Measurements from ENCODE around the gene PPP2R2D. TPM values are rescaled to one million over a fixed set of nuclear protein-coding genes. Genes with fewer than 3 reads are reported as not detected.

Gene PPP2R2D
- total RNA-seq, 1 experiment from 2014 or later = 35.1 TPM

DNA sequence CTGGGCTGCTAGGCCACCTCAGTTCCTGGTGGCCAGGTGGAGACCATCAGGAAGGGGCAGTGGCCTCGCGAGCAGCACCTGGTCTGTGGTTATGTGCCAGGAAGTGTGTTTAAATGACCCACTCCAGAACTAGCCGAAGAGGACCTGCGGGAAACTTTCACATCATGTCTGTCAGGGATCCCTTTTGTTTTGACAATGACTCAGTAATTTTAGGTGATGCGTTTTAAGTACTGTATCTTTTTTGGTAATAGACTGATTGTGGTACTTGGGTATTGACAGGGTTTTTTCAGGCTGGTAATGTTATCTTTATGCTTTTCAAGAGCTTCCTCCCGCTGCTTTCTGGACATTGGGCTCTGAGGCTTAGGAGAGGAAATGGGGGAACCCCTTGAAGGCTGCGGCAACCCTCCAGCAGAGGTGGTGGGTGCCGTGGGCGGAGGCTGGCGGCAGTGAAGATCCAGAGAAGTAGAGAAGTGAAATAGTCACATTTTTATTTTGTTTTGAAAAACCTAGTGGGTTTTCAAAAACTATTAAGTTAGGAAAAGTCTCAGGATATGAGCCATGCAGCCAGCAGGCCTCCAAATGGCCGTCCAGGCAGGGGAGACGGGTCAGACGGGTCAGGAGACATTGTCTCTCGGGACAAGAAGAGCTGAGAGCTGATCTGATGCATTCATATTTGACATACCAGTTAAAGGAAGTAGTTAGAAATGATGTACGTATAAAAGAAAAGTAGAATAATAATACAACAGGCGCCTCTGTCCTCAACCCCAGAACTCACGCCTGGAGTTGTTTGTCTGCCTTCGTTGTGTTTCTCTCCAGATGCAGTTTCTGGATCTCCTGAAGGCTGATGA lies 27.7 kb downstream of the PPP2R2D start:
- H3K79me1 ChIP-seq (ENCODE audit: insufficient read depth, low read depth, low read length, poor library complexity, severe bottlenecking) = peaks cover 19% of the 10 kb centered on the region
- no peak overlapping the region for H3K9ac ChIP-seq (ENCODE audit: extremely low read depth, insufficient read length, low read length)
- no peak overlapping the region; a peak in 2 of 5 replicates for H3K4me3 Mint-ChIP-seq
- peaks cover 5% of the 10 kb centered on the region; the same call in 1 of the 2 replicates for H3K4me1 ChIP-seq (ENCODE audit: insufficient read depth, low read length)
- H3K4me1 Mint-ChIP-seq = peaks cover 59 to 65% of the 10 kb centered on the region in 2 experiments
- H3K79me2 ChIP-seq (ENCODE audit: insufficient read depth, low read length) = peaks cover 46% of the 10 kb centered on the region; the same call in 1 of the 2 replicates
- H3K9me3 Mint-ChIP-seq = peaks cover 0 to 6% of the 10 kb centered on the region in 2 experiments; a peak in 2 of 5 replicates
- H2BK15ac ChIP-seq (ENCODE audit: low read depth, low read length) = no peak overlapping the region
- no peak for TF ChIP-seq CTCF (conservative IDR thresholded peaks at IDR 0.05)
- H4K20me1 ChIP-seq (ENCODE audit: control insufficient read depth, insufficient read depth, insufficient read length) = peaks cover 8% of the 10 kb centered on the region
- H2BK5ac ChIP-seq (ENCODE audit: insufficient read length, low read length) = no peak overlapping the region
- DNase-seq = no peak
- peaks cover 4 to 6% (median 5%) of the 10 kb centered on the region in 3 experiments; a peak in 4 of 7 replicates for H3K36me3 Mint-ChIP-seq (ENCODE audit: insufficient read depth in 1 of 3, low read depth in 3 of 3)
- H2BK120ac ChIP-seq (ENCODE audit: low read depth, low read length, poor library complexity, severe bottlenecking) = no peak overlapping the region
- H3K23ac ChIP-seq (ENCODE audit: insufficient read length, low read depth, low read length) = no peak overlapping the region
- H3K27me3 Mint-ChIP-seq (ENCODE audit: low read depth) = no peaks in the 10 kb centered on the region
- H2AFZ ChIP-seq (ENCODE audit: low read length) = no peak overlapping the region
- H3K14ac ChIP-seq (ENCODE audit: insufficient read depth, low read length) = no peak overlapping the region
- no peaks in the 10 kb centered on the region for H3K27me3 ChIP-seq (ENCODE audit: insufficient read depth, low read length)
- no peak overlapping the region for H3K56ac ChIP-seq (ENCODE audit: insufficient read length, low read depth, low read length)
- no peak overlapping the region for H4K91ac ChIP-seq (ENCODE audit: insufficient read length, low read depth, low read length)
- H3K27ac ChIP-seq (ENCODE audit: insufficient read length, low read depth, low read length) = no peak overlapping the region
- no peak overlapping the region for H3K4me2 ChIP-seq (ENCODE audit: insufficient read depth, insufficient read length, low read length)
- H2BK12ac ChIP-seq (ENCODE audit: insufficient read length, low read depth, low read length) = no peak overlapping the region
- no peak overlapping the region for H4K5ac ChIP-seq (ENCODE audit: insufficient read length, low read depth, low read length)
- no peak overlapping the region for H3K4ac ChIP-seq (ENCODE audit: low read depth, low read length)
- H4K8ac ChIP-seq (replicated peaks; ENCODE audit: insufficient read length, low read depth, low read length) = no peak overlapping the region
- no peak overlapping the region for H3T11ph ChIP-seq (ENCODE audit: low read length)
- no peak overlapping the region for H3K18ac ChIP-seq (ENCODE audit: insufficient read length, low read depth, low read length)
- WGBS (ENCODE audit: extremely low coverage, insufficient read length, low lambda C conversion rate) = no CpG with 5 or more reads among the region's 18 CpGs
- peak overlapping the region; percentile 69 to 82 (median 82); a peak in 6 of 7 replicates for H3K27ac Mint-ChIP-seq
- H3K9me3 ChIP-seq (ENCODE audit: control insufficient read depth, low read depth, low read length) = no peaks in the 10 kb centered on the region
- H2AK5ac ChIP-seq (ENCODE audit: insufficient read length, low read length) = no peak overlapping the region
- no peak overlapping the region for H2BK20ac ChIP-seq (ENCODE audit: low read depth, low read length, poor library complexity, severe bottlenecking)
- H3K23me2 ChIP-seq (ENCODE audit: insufficient read length, low read depth, low read length, poor library complexity, severe bottlenecking) = no peaks in the 10 kb centered on the region
